ENCODE measurements around the gene PLB1. TPM values are rescaled to one million over a fixed set of nuclear protein-coding genes. Genes with fewer than 3 reads are reported as not detected.

The PLB1 gene
- total and polyA plus RNA-seq, 2 experiments from 2014 or later, result 19.2 to 19.7 TPM

- Histone ChIP-seq H3K9me2 (replicated peaks; ENCODE audit: insufficient read depth) (no peaks in the 10 kb centered on the region), H3K4me1 (ENCODE audit: insufficient read depth) (peaks cover 19% of the 10 kb centered on the region), H3K27me3 (no peaks in the 10 kb centered on the region), H3K4me2 (no peak overlapping the region), H3K79me2 (no peaks in the 10 kb centered on the region), H3K9me3 (ENCODE audit: low read depth) (no peaks in the 10 kb centered on the region), H3K36me3 (replicated peaks; ENCODE audit: insufficient read depth, low read depth) (no peaks in the 10 kb centered on the region), H4K20me1 (ENCODE audit: insufficient read depth, poor library complexity, severe bottlenecking) (no peaks in the 10 kb centered on the region), H2AFZ (no peak overlapping the region), H3K4me3 (no peak overlapping the region), H3K27ac (peak overlapping the region; percentile 61)
- 88% methylated on average over 8 of the region's 8 CpGs for WGBS (ENCODE audit: low lambda C conversion rate, missing lambda C conversion rate)
- TF ChIP-seq CTCF (IDR thresholded peaks at IDR 0.05; ENCODE audit: poor library complexity), result no peak
- DNase-seq (ENCODE audit: low spot score), result no peak
Measured at GRCh38 chr2:28607730-28608499, 112.1 kb downstream of the PLB1 start.

- Histone ChIP-seq H3K27ac (no peak overlapping the region), H3K79me2 (no peaks in the 10 kb centered on the region), H3K9me3 (ENCODE audit: low read depth) (no peaks in the 10 kb centered on the region), H3K9me2 (replicated peaks; ENCODE audit: insufficient read depth) (no peaks in the 10 kb centered on the region), H3K27me3 (no peaks in the 10 kb centered on the region), H4K20me1 (ENCODE audit: insufficient read depth, poor library complexity, severe bottlenecking) (no peaks in the 10 kb centered on the region), H3K36me3 (replicated peaks; ENCODE audit: insufficient read depth, low read depth) (no peaks in the 10 kb centered on the region), H3K4me1 (ENCODE audit: insufficient read depth) (peaks cover 27% of the 10 kb centered on the region), H2AFZ (no peak overlapping the region), H3K4me2 (no peak overlapping the region), H3K4me3 (no peak overlapping the region)
- 92% methylated on average over 7 of the region's 7 CpGs for WGBS (ENCODE audit: low lambda C conversion rate, missing lambda C conversion rate)
- DNase-seq (ENCODE audit: low spot score), result no peak
- TF ChIP-seq EZH2 (IDR thresholded peaks at IDR 0.05; ENCODE audit: borderline replicate concordance), result no peak
- TF ChIP-seq CTCF (IDR thresholded peaks at IDR 0.05; ENCODE audit: poor library complexity), result no peak
- no peak for TF ChIP-seq EZH2phosphoT487 (IDR thresholded peaks at IDR 0.05; ENCODE audit: low read depth, severe bottlenecking, unreplicated experiment)
Measured at GRCh38 chr2:28608500-28609424, 112.9 kb downstream of the PLB1 start.

- H3K4me2 ChIP-seq, result no peak overlapping the region
- peak; percentile 76 for DNase-seq (ENCODE audit: low spot score)
Measured at GRCh38 chr2:28610583-28611201, 114.8 kb downstream of the PLB1 start.

More at GRCh38 chr2:28610583-28611201, 114.8 kb downstream of the PLB1 start:
- Histone ChIP-seq H3K36me3 (replicated peaks; ENCODE audit: insufficient read depth, low read depth) (no peaks in the 10 kb centered on the region), H3K4me3 (no peak overlapping the region), H2AFZ (no peak overlapping the region), H4K20me1 (ENCODE audit: insufficient read depth, poor library complexity, severe bottlenecking) (no peaks in the 10 kb centered on the region), H3K9me3 (ENCODE audit: low read depth) (no peaks in the 10 kb centered on the region), H3K9me2 (replicated peaks; ENCODE audit: insufficient read depth) (no peaks in the 10 kb centered on the region), H3K27me3 (no peaks in the 10 kb centered on the region), H3K4me1 (ENCODE audit: insufficient read depth) (peaks cover 33% of the 10 kb centered on the region), H3K27ac (peak overlapping the region; percentile 62), H3K79me2 (no peaks in the 10 kb centered on the region)
- TF ChIP-seq EZH2phosphoT487 (IDR thresholded peaks at IDR 0.05; ENCODE audit: low read depth, severe bottlenecking, unreplicated experiment) (no peak), EZH2 (IDR thresholded peaks at IDR 0.05; ENCODE audit: borderline replicate concordance) (no peak), CTCF (IDR thresholded peaks at IDR 0.05; ENCODE audit: poor library complexity) (no peak)
- 45% methylated on average over 8 of the region's 8 CpGs for WGBS (ENCODE audit: low lambda C conversion rate, missing lambda C conversion rate)
